Ishikawa (cell line): ENCODE measurements around the gene DYRK1B.

ENCODE experiments used
- CREB1 ChIP-seq: IDR thresholded peaks from 2 replicates; pipeline ENCODE4 v1.6.1; 2012; ENCODE audit warnings: low read depth
- EGR1 ChIP-seq: IDR thresholded peaks from 2 replicates; pipeline ENCODE4 v1.6.1; 2012
- EP300 ChIP-seq: IDR thresholded peaks from 2 replicates; pipeline ENCODE4 v1.6.1; 2012; ENCODE audit warnings: borderline replicate concordance
- FOXM1 ChIP-seq: IDR thresholded peaks from 2 replicates; pipeline ENCODE4 v1.6.1; 2012; ENCODE audit warnings: low read depth, borderline replicate concordance
- MAX ChIP-seq: IDR thresholded peaks from 2 replicates; pipeline ENCODE4 v1.6.1; 2012
- RAD21 ChIP-seq: IDR thresholded peaks from 2 replicates; pipeline ENCODE4 v1.6.1; 2012; ENCODE audit warnings: low read depth
- REST ChIP-seq: IDR thresholded peaks from 2 replicates; pipeline ENCODE4 v1.6.1; 2012; ENCODE audit warnings: low read depth, mild to moderate bottlenecking
- TAF1 ChIP-seq: IDR thresholded peaks from 2 replicates; pipeline ENCODE4 v1.6.1; 2012; ENCODE audit warnings: low read depth, mild to moderate bottlenecking
- TCF12 ChIP-seq: IDR thresholded peaks from 2 replicates; pipeline ENCODE4 v1.6.1; 2012; ENCODE audit warnings: low read depth
- TEAD4 ChIP-seq: IDR thresholded peaks from 2 replicates; pipeline ENCODE4 v1.6.1; 2012
- USF1 ChIP-seq: IDR thresholded peaks from 2 replicates; pipeline ENCODE4 v1.6.1; 2012
- YY1 ChIP-seq: IDR thresholded peaks from 2 replicates; pipeline ENCODE4 v1.6.1; 2012; ENCODE audit warnings: low read depth
- ZBTB7A ChIP-seq: IDR thresholded peaks from 2 replicates; pipeline ENCODE4 v1.6.1; 2012; ENCODE audit warnings: low read depth

GRCh38 chr19:39846678-39847486 is 12.9 kb upstream of the DYRK1B start:
- TF ChIP-seq FOXM1 (no peak), EGR1 (no peak), TAF1 (no peak), RAD21 (no peak), TEAD4 (no peak), REST (no peak), MAX (no peak), CREB1 (no peak), TCF12 (no peak), ZBTB7A (no peak), EP300 (no peak), YY1 (no peak), USF1 (no peak)
